HEK293 (cell line): ENCODE data around the gene FCHSD1.
A peak's percentile ranks its signal among the peaks of the same experiment; 100 is the strongest.

Experiments used
- BCL11A ChIP-seq: fragments of 450-650 bp; formaldehyde crosslinking; IDR thresholded peaks from 2 replicates; pipeline ENCODE4 v1.5.1; 2016; ENCODE audit warnings: low read depth, missing biosample characterization, missing genetic modification characterization
- GLIS2 ChIP-seq: fragments of 450-650 bp; formaldehyde crosslinking; IDR thresholded peaks from 2 replicates; pipeline ENCODE4 v1.5.1; 2016; ENCODE audit warnings: missing biosample characterization, missing genetic modification characterization
- HOXD13 ChIP-seq: sonication (generic); formaldehyde crosslinking; IDR thresholded peaks from 2 replicates; pipeline ENCODE4 v1.8.0; 2022; ENCODE audit warnings: missing genetic modification reagents, borderline replicate concordance
- RBAK ChIP-seq: fragments of 450-650 bp; formaldehyde crosslinking; IDR thresholded peaks from 2 replicates; pipeline ENCODE4 v1.5.1; 2016; ENCODE audit warnings: missing biosample characterization, missing genetic modification characterization
- SALL2 ChIP-seq: fragments of 450-650 bp; formaldehyde crosslinking; IDR thresholded peaks from 2 replicates; pipeline ENCODE4 v1.5.0; 2017; ENCODE audit warnings: missing biosample characterization, mild to moderate bottlenecking, missing genetic modification characterization, borderline replicate concordance
- ZBTB48 ChIP-seq: fragments of 450-650 bp; formaldehyde crosslinking; IDR thresholded peaks from 2 replicates; pipeline ENCODE4 v1.5.1; 2016; ENCODE audit warnings: missing biosample characterization, missing genetic modification characterization
- ZEB2 ChIP-seq: fragments of 450-650 bp; formaldehyde crosslinking; IDR thresholded peaks from 2 replicates; pipeline ENCODE4 v1.5.1; 2016; ENCODE audit warnings: missing biosample characterization, missing genetic modification characterization
- ZFP37 ChIP-seq: fragments of 450-650 bp; formaldehyde crosslinking; IDR thresholded peaks from 2 replicates; pipeline ENCODE4 v1.5.1; 2016; ENCODE audit warnings: missing biosample characterization, missing genetic modification characterization
- ZNF140 ChIP-seq: fragments of 450-650 bp; formaldehyde crosslinking; IDR thresholded peaks from 2 replicates; pipeline ENCODE4 v1.5.1; 2016; ENCODE audit warnings: missing biosample characterization, missing genetic modification characterization
- ZNF266 ChIP-seq: fragments of 450-650 bp; formaldehyde crosslinking; IDR thresholded peaks from 2 replicates; pipeline ENCODE4 v1.5.1; 2016; ENCODE audit warnings: missing biosample characterization, missing genetic modification characterization, low read depth
- ZNF292 ChIP-seq: fragments of 450-650 bp; formaldehyde crosslinking; IDR thresholded peaks from 2 replicates; pipeline ENCODE4 v1.5.1; 2016; ENCODE audit warnings: low read depth, missing biosample characterization, missing genetic modification characterization, borderline replicate concordance
- ZNF354C ChIP-seq: fragments of 450-650 bp; formaldehyde crosslinking; IDR thresholded peaks from 2 replicates; pipeline ENCODE4 v1.5.1; 2016; ENCODE audit warnings: missing biosample characterization, missing genetic modification characterization, low read depth, borderline replicate concordance
- ZNF416 ChIP-seq: fragments of 450-650 bp; formaldehyde crosslinking; IDR thresholded peaks from 2 replicates; pipeline ENCODE4 v1.5.1; 2016; ENCODE audit warnings: missing biosample characterization, missing genetic modification characterization
- ZNF558 ChIP-seq: fragments of 450-650 bp; formaldehyde crosslinking; IDR thresholded peaks from 2 replicates; pipeline ENCODE4 v1.5.1; 2016; ENCODE audit warnings: missing biosample characterization, missing genetic modification characterization
- ZNF571 ChIP-seq: fragments of 450-650 bp; formaldehyde crosslinking; IDR thresholded peaks from 2 replicates; pipeline ENCODE4 v1.5.0; 2017; ENCODE audit warnings: missing biosample characterization, missing genetic modification characterization
- ZNF701 ChIP-seq: fragments of 450-650 bp; formaldehyde crosslinking; IDR thresholded peaks from 2 replicates; pipeline ENCODE4 v1.5.1; 2016; ENCODE audit warnings: missing biosample characterization, missing genetic modification characterization
- ZNF776 ChIP-seq: fragments of 450-650 bp; formaldehyde crosslinking; IDR thresholded peaks from 2 replicates; pipeline ENCODE4 v1.5.0; 2017; ENCODE audit warnings: missing biosample characterization, missing genetic modification characterization, borderline replicate concordance
- ZNF792 ChIP-seq: fragments of 450-650 bp; formaldehyde crosslinking; IDR thresholded peaks from 2 replicates; pipeline ENCODE4 v1.5.1; 2016; ENCODE audit warnings: missing biosample characterization, missing genetic modification characterization
- ZSCAN30 ChIP-seq: fragments of 450-650 bp; IDR thresholded peaks from 2 replicates; pipeline ENCODE4 v1.5.1; 2018; ENCODE audit warnings: missing biosample characterization, mild to moderate bottlenecking, missing genetic modification characterization, moderate library complexity
- TF ChIP-seq, protein P1 (sequence below): fragments of 450-650 bp; formaldehyde crosslinking; IDR thresholded peaks from 2 replicates; pipeline ENCODE4 v1.5.1; 2017; ENCODE audit warnings: missing biosample characterization, missing genetic modification characterization
- TF ChIP-seq, protein P2 (sequence below): fragments of 450-650 bp; formaldehyde crosslinking; IDR thresholded peaks from 2 replicates; pipeline ENCODE4 v1.5.1; 2016; ENCODE audit warnings: missing biosample characterization, missing genetic modification characterization, borderline replicate concordance
- TF ChIP-seq, protein P3 (sequence below): fragments of 450-650 bp; formaldehyde crosslinking; IDR thresholded peaks from 2 replicates; pipeline ENCODE4 v1.5.1; 2016; ENCODE audit warnings: missing biosample characterization, missing genetic modification characterization
- TF ChIP-seq, protein P4 (sequence below): fragments of 450-650 bp; formaldehyde crosslinking; IDR thresholded peaks from 2 replicates; pipeline ENCODE4 v1.5.1; 2016; ENCODE audit warnings: missing biosample characterization, missing genetic modification characterization
- TF ChIP-seq, protein P5 (sequence below): fragments of 450-650 bp; formaldehyde crosslinking; IDR thresholded peaks from 2 replicates; pipeline ENCODE4 v1.5.1; 2016; ENCODE audit warnings: missing biosample characterization, missing genetic modification characterization
- TF ChIP-seq, protein P6 (sequence below): fragments of 450-650 bp; formaldehyde crosslinking; IDR thresholded peaks from 2 replicates; pipeline ENCODE4 v1.5.1; 2016; ENCODE audit warnings: missing biosample characterization, missing genetic modification characterization

FCHSD1 gene

DNA sequence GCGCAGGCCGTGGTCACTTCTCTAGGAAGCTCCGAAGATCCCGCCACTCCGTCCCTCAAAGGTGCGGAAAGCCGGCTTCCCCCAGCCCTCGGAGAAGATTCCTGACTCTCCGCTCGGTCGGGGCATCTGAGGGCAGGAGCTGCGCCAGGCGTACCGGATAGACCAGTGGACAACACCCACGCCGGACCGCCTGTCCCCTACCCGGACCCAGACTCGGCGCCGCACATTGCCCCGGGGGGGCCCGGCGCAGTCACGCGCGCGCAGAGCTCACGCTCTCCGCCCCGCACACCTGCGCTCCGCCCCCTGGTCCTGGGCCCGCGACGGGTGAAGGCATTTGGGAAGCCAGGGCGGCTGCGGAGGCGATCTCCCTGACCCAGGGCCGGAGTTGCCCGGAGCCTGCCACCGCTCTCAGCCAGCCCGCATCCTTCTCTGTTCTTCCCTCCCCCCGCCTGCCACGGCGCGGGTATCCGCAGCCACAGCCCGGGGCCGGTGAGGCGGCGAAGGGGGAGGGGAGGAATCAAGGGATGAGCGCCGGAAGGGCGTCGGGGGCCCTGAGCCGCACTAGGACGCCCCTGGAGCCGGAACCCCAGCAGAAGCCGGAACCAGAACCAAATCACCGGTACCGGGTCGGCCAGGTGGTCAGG is 14.0 kb downstream of the FCHSD1 start (continued):
- TF ChIP-seq, protein P1, sequence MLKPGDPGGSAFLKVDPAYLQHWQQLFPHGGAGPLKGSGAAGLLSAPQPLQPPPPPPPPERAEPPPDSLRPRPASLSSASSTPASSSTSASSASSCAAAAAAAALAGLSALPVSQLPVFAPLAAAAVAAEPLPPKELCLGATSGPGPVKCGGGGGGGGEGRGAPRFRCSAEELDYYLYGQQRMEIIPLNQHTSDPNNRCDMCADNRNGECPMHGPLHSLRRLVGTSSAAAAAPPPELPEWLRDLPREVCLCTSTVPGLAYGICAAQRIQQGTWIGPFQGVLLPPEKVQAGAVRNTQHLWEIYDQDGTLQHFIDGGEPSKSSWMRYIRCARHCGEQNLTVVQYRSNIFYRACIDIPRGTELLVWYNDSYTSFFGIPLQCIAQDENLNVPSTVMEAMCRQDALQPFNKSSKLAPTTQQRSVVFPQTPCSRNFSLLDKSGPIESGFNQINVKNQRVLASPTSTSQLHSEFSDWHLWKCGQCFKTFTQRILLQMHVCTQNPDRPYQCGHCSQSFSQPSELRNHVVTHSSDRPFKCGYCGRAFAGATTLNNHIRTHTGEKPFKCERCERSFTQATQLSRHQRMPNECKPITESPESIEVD (tag by site-specific recombination) = no peak
- peak; percentile 56 for TF ChIP-seq GLIS2 (tag by site-specific recombination)
- TF ChIP-seq BCL11A (tag by site-specific recombination) = no peak
- no peak for TF ChIP-seq ZNF416 (tag by site-specific recombination)
- no peak for TF ChIP-seq HOXD13 (CRISPR knock-in tag)
- TF ChIP-seq, protein P2, sequence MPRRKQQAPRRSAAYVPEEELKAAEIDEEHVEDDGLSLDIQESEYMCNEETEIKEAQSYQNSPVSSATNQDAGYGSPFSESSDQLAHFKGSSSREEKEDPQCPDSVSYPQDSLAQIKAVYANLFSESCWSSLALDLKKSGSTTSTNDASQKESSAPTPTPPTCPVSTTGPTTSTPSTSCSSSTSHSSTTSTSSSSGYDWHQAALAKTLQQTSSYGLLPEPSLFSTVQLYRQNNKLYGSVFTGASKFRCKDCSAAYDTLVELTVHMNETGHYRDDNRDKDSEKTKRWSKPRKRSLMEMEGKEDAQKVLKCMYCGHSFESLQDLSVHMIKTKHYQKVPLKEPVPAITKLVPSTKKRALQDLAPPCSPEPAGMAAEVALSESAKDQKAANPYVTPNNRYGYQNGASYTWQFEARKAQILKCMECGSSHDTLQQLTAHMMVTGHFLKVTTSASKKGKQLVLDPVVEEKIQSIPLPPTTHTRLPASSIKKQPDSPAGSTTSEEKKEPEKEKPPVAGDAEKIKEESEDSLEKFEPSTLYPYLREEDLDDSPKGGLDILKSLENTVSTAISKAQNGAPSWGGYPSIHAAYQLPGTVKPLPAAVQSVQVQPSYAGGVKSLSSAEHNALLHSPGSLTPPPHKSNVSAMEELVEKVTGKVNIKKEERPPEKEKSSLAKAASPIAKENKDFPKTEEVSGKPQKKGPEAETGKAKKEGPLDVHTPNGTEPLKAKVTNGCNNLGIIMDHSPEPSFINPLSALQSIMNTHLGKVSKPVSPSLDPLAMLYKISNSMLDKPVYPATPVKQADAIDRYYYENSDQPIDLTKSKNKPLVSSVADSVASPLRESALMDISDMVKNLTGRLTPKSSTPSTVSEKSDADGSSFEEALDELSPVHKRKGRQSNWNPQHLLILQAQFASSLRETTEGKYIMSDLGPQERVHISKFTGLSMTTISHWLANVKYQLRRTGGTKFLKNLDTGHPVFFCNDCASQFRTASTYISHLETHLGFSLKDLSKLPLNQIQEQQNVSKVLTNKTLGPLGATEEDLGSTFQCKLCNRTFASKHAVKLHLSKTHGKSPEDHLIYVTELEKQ = no peak
- TF ChIP-seq, protein P3, sequence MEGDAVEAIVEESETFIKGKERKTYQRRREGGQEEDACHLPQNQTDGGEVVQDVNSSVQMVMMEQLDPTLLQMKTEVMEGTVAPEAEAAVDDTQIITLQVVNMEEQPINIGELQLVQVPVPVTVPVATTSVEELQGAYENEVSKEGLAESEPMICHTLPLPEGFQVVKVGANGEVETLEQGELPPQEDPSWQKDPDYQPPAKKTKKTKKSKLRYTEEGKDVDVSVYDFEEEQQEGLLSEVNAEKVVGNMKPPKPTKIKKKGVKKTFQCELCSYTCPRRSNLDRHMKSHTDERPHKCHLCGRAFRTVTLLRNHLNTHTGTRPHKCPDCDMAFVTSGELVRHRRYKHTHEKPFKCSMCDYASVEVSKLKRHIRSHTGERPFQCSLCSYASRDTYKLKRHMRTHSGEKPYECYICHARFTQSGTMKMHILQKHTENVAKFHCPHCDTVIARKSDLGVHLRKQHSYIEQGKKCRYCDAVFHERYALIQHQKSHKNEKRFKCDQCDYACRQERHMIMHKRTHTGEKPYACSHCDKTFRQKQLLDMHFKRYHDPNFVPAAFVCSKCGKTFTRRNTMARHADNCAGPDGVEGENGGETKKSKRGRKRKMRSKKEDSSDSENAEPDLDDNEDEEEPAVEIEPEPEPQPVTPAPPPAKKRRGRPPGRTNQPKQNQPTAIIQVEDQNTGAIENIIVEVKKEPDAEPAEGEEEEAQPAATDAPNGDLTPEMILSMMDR (tag by site-specific recombination) = no peak; the same call in 1 of the 2 replicates
- no peak for TF ChIP-seq SALL2
- no peak for TF ChIP-seq ZNF354C (tag by site-specific recombination)
- TF ChIP-seq ZNF292 (tag by site-specific recombination) = no peak
- no peak for TF ChIP-seq ZNF558 (tag by site-specific recombination)
- no peak for TF ChIP-seq ZNF266 (tag by site-specific recombination)
- TF ChIP-seq ZSCAN30 = no peak
- no peak for TF ChIP-seq ZNF792 (tag by site-specific recombination)
- TF ChIP-seq ZNF776 = no peak
- TF ChIP-seq, protein P4, sequence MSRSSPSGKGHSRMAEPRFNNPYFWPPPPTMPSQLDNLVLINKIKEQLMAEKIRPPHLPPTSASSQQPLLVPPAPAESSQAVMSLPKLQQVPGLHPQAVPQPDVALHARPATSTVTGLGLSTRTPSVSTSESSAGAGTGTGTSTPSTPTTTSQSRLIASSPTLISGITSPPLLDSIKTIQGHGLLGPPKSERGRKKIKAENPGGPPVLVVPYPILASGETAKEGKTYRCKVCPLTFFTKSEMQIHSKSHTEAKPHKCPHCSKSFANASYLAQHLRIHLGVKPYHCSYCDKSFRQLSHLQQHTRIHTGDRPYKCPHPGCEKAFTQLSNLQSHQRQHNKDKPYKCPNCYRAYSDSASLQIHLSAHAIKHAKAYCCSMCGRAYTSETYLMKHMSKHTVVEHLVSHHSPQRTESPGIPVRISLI (tag by site-specific recombination) = no peak
- TF ChIP-seq, protein P5, sequence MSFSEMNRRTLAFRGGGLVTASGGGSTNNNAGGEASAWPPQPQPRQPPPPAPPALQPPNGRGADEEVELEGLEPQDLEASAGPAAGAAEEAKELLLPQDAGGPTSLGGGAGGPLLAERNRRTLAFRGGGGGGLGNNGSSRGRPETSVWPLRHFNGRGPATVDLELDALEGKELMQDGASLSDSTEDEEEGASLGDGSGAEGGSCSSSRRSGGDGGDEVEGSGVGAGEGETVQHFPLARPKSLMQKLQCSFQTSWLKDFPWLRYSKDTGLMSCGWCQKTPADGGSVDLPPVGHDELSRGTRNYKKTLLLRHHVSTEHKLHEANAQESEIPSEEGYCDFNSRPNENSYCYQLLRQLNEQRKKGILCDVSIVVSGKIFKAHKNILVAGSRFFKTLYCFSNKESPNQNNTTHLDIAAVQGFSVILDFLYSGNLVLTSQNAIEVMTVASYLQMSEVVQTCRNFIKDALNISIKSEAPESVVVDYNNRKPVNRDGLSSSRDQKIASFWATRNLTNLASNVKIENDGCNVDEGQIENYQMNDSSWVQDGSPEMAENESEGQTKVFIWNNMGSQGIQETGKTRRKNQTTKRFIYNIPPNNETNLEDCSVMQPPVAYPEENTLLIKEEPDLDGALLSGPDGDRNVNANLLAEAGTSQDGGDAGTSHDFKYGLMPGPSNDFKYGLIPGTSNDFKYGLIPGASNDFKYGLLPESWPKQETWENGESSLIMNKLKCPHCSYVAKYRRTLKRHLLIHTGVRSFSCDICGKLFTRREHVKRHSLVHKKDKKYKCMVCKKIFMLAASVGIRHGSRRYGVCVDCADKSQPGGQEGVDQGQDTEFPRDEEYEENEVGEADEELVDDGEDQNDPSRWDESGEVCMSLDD (tag by site-specific recombination) = no peak
- peak; percentile 50; the same call in 1 of the 2 replicates for TF ChIP-seq ZEB2 (tag by site-specific recombination)
- no peak for TF ChIP-seq ZNF701 (tag by site-specific recombination)
- TF ChIP-seq ZNF571 (tag by site-specific recombination) = no peak
- TF ChIP-seq RBAK (tag by site-specific recombination) = no peak
- TF ChIP-seq, protein P6, sequence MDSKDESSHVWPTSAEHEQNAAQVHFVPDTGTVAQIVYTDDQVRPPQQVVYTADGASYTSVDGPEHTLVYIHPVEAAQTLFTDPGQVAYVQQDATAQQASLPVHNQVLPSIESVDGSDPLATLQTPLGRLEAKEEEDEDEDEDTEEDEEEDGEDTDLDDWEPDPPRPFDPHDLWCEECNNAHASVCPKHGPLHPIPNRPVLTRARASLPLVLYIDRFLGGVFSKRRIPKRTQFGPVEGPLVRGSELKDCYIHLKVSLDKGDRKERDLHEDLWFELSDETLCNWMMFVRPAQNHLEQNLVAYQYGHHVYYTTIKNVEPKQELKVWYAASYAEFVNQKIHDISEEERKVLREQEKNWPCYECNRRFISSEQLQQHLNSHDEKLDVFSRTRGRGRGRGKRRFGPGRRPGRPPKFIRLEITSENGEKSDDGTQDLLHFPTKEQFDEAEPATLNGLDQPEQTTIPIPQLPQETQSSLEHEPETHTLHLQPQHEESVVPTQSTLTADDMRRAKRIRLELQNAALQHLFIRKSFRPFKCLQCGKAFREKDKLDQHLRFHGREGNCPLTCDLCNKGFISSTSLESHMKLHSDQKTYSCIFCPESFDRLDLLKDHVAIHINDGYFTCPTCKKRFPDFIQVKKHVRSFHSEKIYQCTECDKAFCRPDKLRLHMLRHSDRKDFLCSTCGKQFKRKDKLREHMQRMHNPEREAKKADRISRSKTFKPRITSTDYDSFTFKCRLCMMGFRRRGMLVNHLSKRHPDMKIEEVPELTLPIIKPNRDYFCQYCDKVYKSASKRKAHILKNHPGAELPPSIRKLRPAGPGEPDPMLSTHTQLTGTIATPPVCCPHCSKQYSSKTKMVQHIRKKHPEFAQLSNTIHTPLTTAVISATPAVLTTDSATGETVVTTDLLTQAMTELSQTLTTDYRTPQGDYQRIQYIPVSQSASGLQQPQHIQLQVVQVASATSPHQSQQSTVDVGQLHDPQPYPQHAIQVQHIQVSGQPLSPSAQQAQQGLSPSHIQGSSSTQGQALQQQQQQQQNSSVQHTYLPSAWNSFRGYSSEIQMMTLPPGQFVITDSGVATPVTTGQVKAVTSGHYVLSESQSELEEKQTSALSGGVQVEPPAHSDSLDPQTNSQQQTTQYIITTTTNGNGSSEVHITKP (tag by site-specific recombination) = no peak; the same call in 1 of the 2 replicates
- TF ChIP-seq ZBTB48 (tag by site-specific recombination) = no peak; the same call in 1 of the 2 replicates
- TF ChIP-seq ZNF140 = no peak
- TF ChIP-seq ZFP37 (tag by site-specific recombination) = no peak
